Retinal pigment epithelial cell (primary cell): Measurements from ENCODE around the gene CHDH.

ENCODE experiments used
- DNase-seq: peaks from one replicate; pipeline ENCODE4 v3.0.0-alpha.2; 2010; ENCODE audit warnings: low read depth
- H3K4me3 ChIP-seq: 2 replicates; pipeline ENCODE4 v1.5.1; 2011; ENCODE audit warnings: mild to moderate bottlenecking, low read length, control low read depth, moderate library complexity
- CTCF ChIP-seq: conservative IDR thresholded peaks from 2 replicates; pipeline ENCODE4 v1.5.1; 2011; ENCODE audit warnings: low read depth, low read length, control low read depth, inconsistent platforms

The CHDH gene

GRCh38 chr3:53819163-53819868, 26.9 kb downstream of the CHDH start:
- DNase-seq, result no peak
- H3K4me3 ChIP-seq, result no peak overlapping the region
- no peak for TF ChIP-seq CTCF

GRCh38 chr3:53818221-53819162, 27.7 kb downstream of the CHDH start:
- no peak overlapping the region for H3K4me3 ChIP-seq
- TF ChIP-seq CTCF, result no peak
- DNase-seq, result no peak

- DNase-seq, result no peak
- no peak overlapping the region for H3K4me3 ChIP-seq
- TF ChIP-seq CTCF, result no peak
These were observed 28.4 kb downstream of the CHDH start for GRCh38 chr3:53817809-53818208.

GRCh38 chr3:53817211-53817610, 29.0 kb downstream of the CHDH start:
- H3K4me3 ChIP-seq, result no peak overlapping the region
- no peak for DNase-seq
- TF ChIP-seq CTCF, result no peak

GRCh38 chr3:53816425-53816824, 29.8 kb downstream of the CHDH start:
- no peak for TF ChIP-seq CTCF
- H3K4me3 ChIP-seq, result no peak overlapping the region
- no peak for DNase-seq

- no peak for TF ChIP-seq CTCF
- H3K4me3 ChIP-seq, result no peak overlapping the region
- no peak for DNase-seq
These were observed 30.6 kb downstream of the CHDH start for GRCh38 chr3:53815651-53816050.
